Lung (tissue), 12 donors: ENCODE measurements around the gene BANF2. TPM values are rescaled to one million over a fixed set of nuclear protein-coding genes. Genes with fewer than 3 reads are reported as not detected.

Source experiments
- ATAC-seq: fragments of 200-7000 bp; cut with Tn5 transposase; one replicate; pipeline ENCODE4 v1.9.1; 2020; ENCODE audit warnings: moderate number of reproducible peaks; ENCODE audit not compliant: insufficient read depth, low FRiP score
- DNase-seq, 3 donors: peaks; one replicate each; pipeline ENCODE4 v3.0.0-alpha.2; 2013 to 2017
- H3K27ac ChIP-seq, 2 donors: one replicate each; pipeline ENCODE4 v1.5.1; 2013; ENCODE audit warnings: mild to moderate bottlenecking in 2 of 2, moderate library complexity in 2 of 2, control low read depth in 1 of 2, inconsistent platforms in 1 of 2, low read depth in 1 of 2, low read length in 1 of 2
- H3K27me3 ChIP-seq, 3 donors: one replicate each; pipeline ENCODE4 v1.5.1; 2013; ENCODE audit warnings: low read length in 2 of 3; ENCODE audit not compliant: control insufficient read depth in 3 of 3, insufficient read depth in 3 of 3
- H3K36me3 ChIP-seq, 4 donors: one replicate each; pipeline ENCODE4 v1.5.1; 2013; ENCODE audit warnings: low read length in 4 of 4, mild to moderate bottlenecking in 1 of 4, moderate library complexity in 1 of 4; ENCODE audit not compliant: control insufficient read depth in 4 of 4, insufficient read depth in 4 of 4
- H3K4me1 ChIP-seq, 5 donors: one replicate each; pipeline ENCODE4 v1.5.1; 2013; ENCODE audit warnings: low read length in 5 of 5, mild to moderate bottlenecking in 2 of 5, moderate library complexity in 1 of 5; ENCODE audit not compliant: control insufficient read depth in 5 of 5, insufficient read depth in 5 of 5
- H3K4me3 ChIP-seq: one replicate; pipeline ENCODE4 v1.5.1; 2013; ENCODE audit warnings: mild to moderate bottlenecking, control low read depth, moderate library complexity
- H3K9ac ChIP-seq, 2 donors: one replicate each; pipeline ENCODE4 v1.5.1; 2013; ENCODE audit warnings: low read length in 2 of 2, control low read depth in 1 of 2; ENCODE audit not compliant: insufficient read depth in 1 of 2
- H3K9me3 ChIP-seq, 4 donors: one replicate each; pipeline ENCODE4 v1.5.1; 2013; ENCODE audit warnings: low read length in 3 of 4, mild to moderate bottlenecking in 1 of 4, moderate library complexity in 1 of 4; ENCODE audit not compliant: control insufficient read depth in 4 of 4, insufficient read depth in 3 of 4
- CTCF ChIP-seq: IDR thresholded peaks from 2 replicates; pipeline ENCODE4 v1.5.1; 2012; ENCODE audit warnings: mild to moderate bottlenecking; ENCODE audit errors: control extremely low read depth, extremely low read depth
- WGBS, 2 donors: extraction: QIAGEN DNeasy Blood & Tissue Kit; methylation state at CpG; one replicate each; pipeline ENCODE4 v1.1.7; 2013; 5-methylcytosine and 5-hydroxymethylcytosine counted together
- polyA plus RNA-seq, 2 donors: library from polyadenylated mRNA; stranded (reverse); fragments of 200-250 nt; gene quantifications; one replicate each; pipeline ENCODE4 v1.2.1, GENCODE V29; 2013
- total RNA-seq, 2 donors: library from RNA; depleted of rRNA in 1 of 2; stranded (reverse); fragments of >200 nt in 1 of 2; gene quantifications; one replicate each; pipeline ENCODE4 v1.2.1, GENCODE V29; 2014 to 2021
- donor health status: control.
- donor health status: control.
- donor health status: Bipolar disorder and iron deficiency.
- donor health status: healthy.
- donor health status: DM: yes; HTN: yes; CAD: no.

Gene BANF2
- total and polyA plus RNA-seq, 4 donors, result not detected

- no peak for DNase-seq
- TF ChIP-seq CTCF, result no peak
- Histone ChIP-seq H3K27ac (no peak overlapping the region), H3K4me3 (no peak overlapping the region), H3K4me1 (no peaks in the 10 kb centered on the region), H3K36me3 (no peaks in the 10 kb centered on the region), H3K9me3 (no peaks in the 10 kb centered on the region), H3K9ac (no peak overlapping the region), H3K27me3 (no peaks in the 10 kb centered on the region)
- ATAC-seq, result no peak
- WGBS, 2 donors, result 91 to 93% methylated on average over 6 of the region's 6 CpGs
Measured at GRCh38 chr20:17743677-17744076, 43.9 kb downstream of the BANF2 start.

DNA sequence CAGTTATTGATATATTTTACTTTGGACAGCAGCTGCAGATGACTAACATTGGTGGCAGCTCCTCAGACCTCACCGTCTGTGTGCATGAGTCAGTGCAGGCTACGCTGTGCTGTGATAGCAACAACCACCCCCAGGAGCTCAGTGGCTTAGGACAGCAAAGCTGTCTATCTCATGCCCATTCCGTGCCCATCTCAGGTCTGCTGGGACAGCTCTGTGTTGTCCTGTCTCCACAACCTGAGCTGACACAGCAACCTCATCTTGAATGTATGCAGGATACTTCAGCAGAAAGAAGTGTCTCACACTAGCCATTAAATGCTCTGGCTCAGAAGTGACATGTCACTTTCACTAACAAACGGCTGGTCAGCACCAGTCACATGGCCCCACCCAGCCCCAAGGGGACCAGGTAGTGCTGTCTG lies 47.7 kb downstream of the BANF2 start:
- WGBS, 2 donors, result 66 to 75% methylated on average over 4 of the region's 4 CpGs
- ATAC-seq, result no peak
- no peak for TF ChIP-seq CTCF

DNA sequence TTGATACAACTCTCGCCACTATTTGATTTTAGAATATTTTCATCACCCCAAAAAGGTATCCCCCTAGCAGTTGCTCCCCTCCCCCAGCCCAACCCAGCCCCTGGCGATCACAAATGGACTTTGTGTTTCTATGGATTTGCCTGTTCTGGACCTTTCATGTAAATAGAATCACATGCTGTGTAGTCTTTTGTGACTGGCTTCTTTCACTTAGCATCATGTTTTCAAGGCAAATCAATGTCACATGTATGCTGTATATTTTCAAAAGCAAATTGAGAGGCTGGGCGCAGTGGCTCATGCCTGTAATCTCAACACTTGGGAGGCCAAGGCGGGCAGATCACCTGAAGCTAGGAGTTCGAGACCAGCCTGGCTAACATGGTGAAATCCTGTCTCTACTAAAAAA lies 48.5 kb downstream of the BANF2 start:
- Histone ChIP-seq H3K4me3 (no peak overlapping the region), H3K9ac (no peak overlapping the region), H3K4me1 (peaks cover 0 to 9% (median 0%) of the 10 kb centered on the region in 5 donors), H3K36me3 (no peaks in the 10 kb centered on the region), H3K27me3 (no peaks in the 10 kb centered on the region), H3K27ac (no peak overlapping the region), H3K9me3 (no peaks in the 10 kb centered on the region)
- DNase-seq (no peak), ATAC-seq (no peak)
- no peak for TF ChIP-seq CTCF
- 85 to 96% methylated on average over 5 of the region's 5 CpGs for WGBS, 2 donors

More for the DNA sequence above, 47.7 kb downstream of the BANF2 start:
- no peaks in the 10 kb centered on the region for H3K36me3 ChIP-seq
- no peak overlapping the region for H3K9ac ChIP-seq
- peaks cover 0 to 9% (median 0%) of the 10 kb centered on the region in 5 donors for H3K4me1 ChIP-seq
- H3K27ac ChIP-seq, result no peak overlapping the region
- H3K9me3 ChIP-seq, result no peaks in the 10 kb centered on the region
- H3K4me3 ChIP-seq, result no peak overlapping the region
- no peaks in the 10 kb centered on the region for H3K27me3 ChIP-seq
- no peak for DNase-seq

DNA sequence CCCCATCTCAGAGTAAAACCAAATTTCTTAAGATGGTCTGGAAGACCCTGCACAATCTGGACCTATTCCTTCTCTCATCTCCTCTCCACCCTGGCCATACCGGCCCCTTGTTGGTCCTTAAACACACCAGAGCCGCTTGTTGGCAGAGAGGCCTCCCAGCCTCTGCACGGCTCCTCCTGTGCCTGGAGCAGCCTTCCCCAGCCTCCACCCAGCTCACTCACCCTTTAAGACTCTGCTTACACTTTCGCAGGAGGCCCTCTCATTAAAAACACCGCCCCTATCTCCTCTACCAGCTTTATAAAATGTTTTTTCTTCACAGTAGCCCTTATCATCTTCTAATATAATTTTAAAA lies 49.8 kb downstream of the BANF2 start:
- no peak overlapping the region for H3K9ac ChIP-seq
- no peaks in the 10 kb centered on the region for H3K36me3 ChIP-seq
- DNase-seq, result peak in 1 of 3 donors; percentile 39
- H3K4me1 ChIP-seq, result peaks cover 0 to 9% (median 0%) of the 10 kb centered on the region in 5 donors
- H3K4me3 ChIP-seq, result no peak overlapping the region
- no peak overlapping the region for H3K27ac ChIP-seq
- H3K27me3 ChIP-seq, result no peaks in the 10 kb centered on the region
- 48 to 74% methylated on average over 5 of the region's 5 CpGs for WGBS, 2 donors
- no peak for TF ChIP-seq CTCF
- no peaks in the 10 kb centered on the region for H3K9me3 ChIP-seq
- peak; percentile 28 for ATAC-seq
